Measurements from ENCODE around the gene SORBS2.

Gene SORBS2

GRCh38 chr4:185849664-185850550, 37.9 kb upstream of the SORBS2 start:
- no peak overlapping the region for H3K18ac ChIP-seq (ENCODE audit: low read length)
- H3K4ac ChIP-seq (ENCODE audit: low read depth, low read length) = no peak overlapping the region
- H4K5ac ChIP-seq (ENCODE audit: low read length) = no peak overlapping the region
- H3K4me2 ChIP-seq (ENCODE audit: low read length) = no peak overlapping the region
- H3K4me1 ChIP-seq (ENCODE audit: control insufficient read depth, low read depth, low read length) = peaks cover 6% of the 10 kb centered on the region
- no peaks in the 10 kb centered on the region for H3K27me3 ChIP-seq (ENCODE audit: insufficient read depth, low read length, poor library complexity)
- no peak overlapping the region for H2BK5ac ChIP-seq (ENCODE audit: low read length)
- H3K56ac ChIP-seq (ENCODE audit: low read length) = no peak overlapping the region
- H2AK5ac ChIP-seq (ENCODE audit: low read length) = no peak overlapping the region
- no peak overlapping the region for H3K4me3 ChIP-seq (ENCODE audit: low read length)
- peak overlapping the region; percentile 42 for H2BK15ac ChIP-seq (replicated peaks; ENCODE audit: low read depth)
- no peaks in the 10 kb centered on the region for H3K79me1 ChIP-seq (ENCODE audit: low read length)
- H3K36me3 ChIP-seq (ENCODE audit: control insufficient read depth, insufficient read depth, low read length) = no peaks in the 10 kb centered on the region
- no peak overlapping the region for H3K23ac ChIP-seq (ENCODE audit: low read length)
- no peak for DNase-seq
- H4K8ac ChIP-seq (ENCODE audit: low read depth, low read length) = no peak overlapping the region
- no peaks in the 10 kb centered on the region for H3K79me2 ChIP-seq (ENCODE audit: control insufficient read depth, insufficient read depth, low read length)
- no peak overlapping the region for H3K9ac ChIP-seq (ENCODE audit: low read length)
- H2BK120ac ChIP-seq (ENCODE audit: low read depth, low read length) = no peak overlapping the region
- H3K27ac ChIP-seq (ENCODE audit: low read depth, low read length) = no peak overlapping the region
- no CpG with 5 or more reads among the region's 8 CpGs for WGBS (ENCODE audit: extremely low coverage, insufficient coverage, low lambda C conversion rate)

- Histone ChIP-seq H4K5ac (ENCODE audit: low read length) (no peak overlapping the region), H3K4me1 (ENCODE audit: control insufficient read depth, low read depth, low read length) (peaks cover 6% of the 10 kb centered on the region), H3K18ac (ENCODE audit: low read length) (peak overlapping the region; percentile 70), H3K4ac (ENCODE audit: low read depth, low read length) (peak overlapping the region; percentile 83), H3K79me1 (ENCODE audit: low read length) (no peaks in the 10 kb centered on the region), H2BK15ac (replicated peaks; ENCODE audit: low read depth) (no peak overlapping the region), H3K4me2 (ENCODE audit: low read length) (no peak overlapping the region), H3K27me3 (ENCODE audit: insufficient read depth, low read length, poor library complexity) (no peaks in the 10 kb centered on the region), H2AK5ac (ENCODE audit: low read length) (no peak overlapping the region), H3K79me2 (ENCODE audit: control insufficient read depth, insufficient read depth, low read length) (no peaks in the 10 kb centered on the region), H3K9ac (ENCODE audit: low read length) (no peak overlapping the region), H3K36me3 (ENCODE audit: control insufficient read depth, insufficient read depth, low read length) (no peaks in the 10 kb centered on the region), H2BK5ac (ENCODE audit: low read length) (peak overlapping the region; percentile 75), H4K8ac (ENCODE audit: low read depth, low read length) (no peak overlapping the region), H2BK120ac (ENCODE audit: low read depth, low read length) (peak overlapping the region; percentile 75), H3K27ac (ENCODE audit: low read depth, low read length) (peak overlapping the region; percentile 71), H3K23ac (ENCODE audit: low read length) (no peak overlapping the region), H3K56ac (ENCODE audit: low read length) (peak overlapping the region; percentile 72), H3K4me3 (ENCODE audit: low read length) (no peak overlapping the region)
- peak; percentile 99 for DNase-seq
- no CpG with 5 or more reads among the region's 13 CpGs for WGBS (ENCODE audit: extremely low coverage, insufficient coverage, low lambda C conversion rate)
These were observed 35.5 kb upstream of the SORBS2 start for GRCh38 chr4:185847352-185848097.

GRCh38 chr4:185846505-185847150, 34.6 kb upstream of the SORBS2 start:
- Histone ChIP-seq H4K5ac (ENCODE audit: low read length) (no peak overlapping the region), H3K56ac (ENCODE audit: low read length) (no peak overlapping the region), H3K79me2 (ENCODE audit: control insufficient read depth, insufficient read depth, low read length) (no peaks in the 10 kb centered on the region), H3K4me1 (ENCODE audit: control insufficient read depth, low read depth, low read length) (peaks cover 6% of the 10 kb centered on the region), H4K8ac (ENCODE audit: low read depth, low read length) (no peak overlapping the region), H2AK5ac (ENCODE audit: low read length) (no peak overlapping the region), H3K27ac (ENCODE audit: low read depth, low read length) (no peak overlapping the region), H3K23ac (ENCODE audit: low read length) (no peak overlapping the region), H3K18ac (ENCODE audit: low read length) (no peak overlapping the region), H2BK120ac (ENCODE audit: low read depth, low read length) (peak overlapping the region; percentile 73), H3K79me1 (ENCODE audit: low read length) (no peaks in the 10 kb centered on the region), H3K27me3 (ENCODE audit: insufficient read depth, low read length, poor library complexity) (no peaks in the 10 kb centered on the region), H3K36me3 (ENCODE audit: control insufficient read depth, insufficient read depth, low read length) (no peaks in the 10 kb centered on the region), H3K4ac (ENCODE audit: low read depth, low read length) (no peak overlapping the region), H2BK5ac (ENCODE audit: low read length) (no peak overlapping the region), H3K4me2 (ENCODE audit: low read length) (no peak overlapping the region), H2BK15ac (replicated peaks; ENCODE audit: low read depth) (no peak overlapping the region), H3K4me3 (ENCODE audit: low read length) (no peak overlapping the region), H3K9ac (ENCODE audit: low read length) (no peak overlapping the region)
- no CpG with 5 or more reads among the region's 5 CpGs for WGBS (ENCODE audit: extremely low coverage, insufficient coverage, low lambda C conversion rate)
- DNase-seq = no peak

- Histone ChIP-seq H3K4me2 (ENCODE audit: low read length) (no peak overlapping the region), H3K23ac (ENCODE audit: low read length) (no peak overlapping the region), H2AK5ac (ENCODE audit: low read length) (no peak overlapping the region), H4K8ac (ENCODE audit: low read depth, low read length) (no peak overlapping the region), H3K4me1 (ENCODE audit: control insufficient read depth, low read depth, low read length) (peaks cover 6% of the 10 kb centered on the region), H3K4ac (ENCODE audit: low read depth, low read length) (no peak overlapping the region), H3K9ac (ENCODE audit: low read length) (no peak overlapping the region), H3K79me2 (ENCODE audit: control insufficient read depth, insufficient read depth, low read length) (no peaks in the 10 kb centered on the region), H3K18ac (ENCODE audit: low read length) (no peak overlapping the region), H4K5ac (ENCODE audit: low read length) (no peak overlapping the region), H3K27ac (ENCODE audit: low read depth, low read length) (no peak overlapping the region), H2BK120ac (ENCODE audit: low read depth, low read length) (no peak overlapping the region), H3K79me1 (ENCODE audit: low read length) (no peaks in the 10 kb centered on the region), H3K27me3 (ENCODE audit: insufficient read depth, low read length, poor library complexity) (no peaks in the 10 kb centered on the region), H2BK5ac (ENCODE audit: low read length) (no peak overlapping the region), H3K56ac (ENCODE audit: low read length) (no peak overlapping the region), H3K36me3 (ENCODE audit: control insufficient read depth, insufficient read depth, low read length) (no peaks in the 10 kb centered on the region), H2BK15ac (replicated peaks; ENCODE audit: low read depth) (peak overlapping the region; percentile 74), H3K4me3 (ENCODE audit: low read length) (no peak overlapping the region)
- WGBS (ENCODE audit: extremely low coverage, insufficient coverage, low lambda C conversion rate) = no CpG with 5 or more reads among the region's 3 CpGs
- DNase-seq = no peak
These were observed 34.0 kb upstream of the SORBS2 start for GRCh38 chr4:185845966-185846365.

- H3K4ac ChIP-seq (ENCODE audit: low read depth, low read length) = no peak overlapping the region
- H2BK120ac ChIP-seq (ENCODE audit: low read depth, low read length) = no peak overlapping the region
- no peaks in the 10 kb centered on the region for H3K36me3 ChIP-seq (ENCODE audit: control insufficient read depth, insufficient read depth, low read length)
- H4K8ac ChIP-seq (ENCODE audit: low read depth, low read length) = no peak overlapping the region
- no peak overlapping the region for H4K5ac ChIP-seq (ENCODE audit: low read length)
- H3K79me2 ChIP-seq (ENCODE audit: control insufficient read depth, insufficient read depth, low read length) = no peaks in the 10 kb centered on the region
- H3K79me1 ChIP-seq (ENCODE audit: low read length) = no peaks in the 10 kb centered on the region
- no peak overlapping the region for H3K56ac ChIP-seq (ENCODE audit: low read length)
- no peaks in the 10 kb centered on the region for H3K27me3 ChIP-seq (ENCODE audit: insufficient read depth, low read length, poor library complexity)
- H2AK5ac ChIP-seq (ENCODE audit: low read length) = no peak overlapping the region
- H3K9ac ChIP-seq (ENCODE audit: low read length) = no peak overlapping the region
- no peak overlapping the region for H2BK15ac ChIP-seq (replicated peaks; ENCODE audit: low read depth)
- H3K4me1 ChIP-seq (ENCODE audit: control insufficient read depth, low read depth, low read length) = peaks cover 11% of the 10 kb centered on the region
- H3K4me2 ChIP-seq (ENCODE audit: low read length) = no peak overlapping the region
- H3K27ac ChIP-seq (ENCODE audit: low read depth, low read length) = no peak overlapping the region
- no CpG with 5 or more reads among the region's 2 CpGs for WGBS (ENCODE audit: extremely low coverage, insufficient coverage, low lambda C conversion rate)
- H3K18ac ChIP-seq (ENCODE audit: low read length) = no peak overlapping the region
- no peak for DNase-seq
- H2BK5ac ChIP-seq (ENCODE audit: low read length) = no peak overlapping the region
- no peak overlapping the region for H3K4me3 ChIP-seq (ENCODE audit: low read length)
- no peak overlapping the region for H3K23ac ChIP-seq (ENCODE audit: low read length)
These were observed 29.5 kb upstream of the SORBS2 start for GRCh38 chr4:185841451-185841850.
